Measurements from ENCODE around the gene GNAO1.
A peak's percentile ranks its signal among the peaks of the same experiment; 100 is the strongest.

The GNAO1 gene

DNA sequence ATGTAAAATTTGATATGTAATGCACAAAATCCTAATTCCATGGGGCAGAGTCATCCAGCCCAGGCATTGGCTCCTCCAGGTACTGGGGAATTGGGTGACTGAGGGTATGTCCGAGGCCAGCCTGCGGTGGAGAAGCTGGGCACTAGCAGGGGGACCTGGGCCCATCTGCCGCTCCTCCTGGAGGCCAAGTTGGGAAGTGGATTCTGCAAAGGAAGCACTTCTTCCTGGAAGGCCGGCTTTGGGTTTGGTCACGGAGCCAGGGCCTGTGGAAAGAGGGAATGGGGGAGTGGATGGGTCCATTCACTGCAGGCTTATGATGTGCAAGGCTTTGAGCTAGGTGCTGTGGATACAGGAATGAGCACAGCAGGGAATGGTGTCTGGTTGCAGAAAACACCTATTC is 85.8 kb downstream of the GNAO1 start:
- no peak overlapping the region for H3K27ac Mint-ChIP-seq
- no peak for DNase-seq
- H3K9me3 Mint-ChIP-seq = peaks cover 0 to 10% of the 10 kb centered on the region in 2 donors
- peaks cover 38% of the 10 kb centered on the region for H3K4me1 Mint-ChIP-seq
- peaks cover 19% of the 10 kb centered on the region for H3K27me3 Mint-ChIP-seq
- ATAC-seq = no peak
- H3K4me3 Mint-ChIP-seq = no peak overlapping the region

DNA sequence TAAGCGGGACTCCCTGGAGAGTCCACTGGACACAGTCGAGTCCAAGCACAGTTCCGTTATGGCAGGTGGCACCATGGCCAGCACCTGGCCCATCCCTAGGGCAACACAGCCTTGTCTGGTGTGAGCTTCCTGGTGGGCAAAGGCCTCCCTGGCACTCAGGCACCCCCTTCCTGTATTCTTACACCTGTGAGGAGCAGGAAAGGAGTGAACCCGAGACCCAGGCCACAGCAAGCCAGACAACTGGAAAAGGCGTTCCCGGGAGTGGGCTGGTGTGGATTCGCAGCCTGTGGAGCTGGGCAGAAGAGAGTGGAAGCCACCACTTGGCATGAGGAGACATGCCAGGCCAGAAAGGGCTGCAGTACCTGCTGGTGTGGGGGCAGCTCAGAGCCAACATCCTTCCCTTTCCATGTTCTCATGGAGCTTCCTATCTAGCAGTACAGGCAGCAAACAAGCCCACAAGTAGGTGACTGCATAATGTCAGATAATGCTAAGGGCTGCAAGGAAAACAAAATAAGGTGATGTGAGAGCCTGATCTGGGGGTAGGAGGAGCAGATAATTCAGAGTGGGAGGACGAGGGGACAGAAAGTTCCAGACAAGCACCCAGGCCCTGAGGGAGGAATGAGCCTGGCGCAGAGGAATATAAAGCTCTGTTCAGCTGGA is 87.0 kb downstream of the GNAO1 start:
- Mint-ChIP-seq H3K9me3 (peaks cover 0 to 10% of the 10 kb centered on the region in 2 donors), H3K4me1 (peaks cover 38% of the 10 kb centered on the region), H3K27ac (no peak overlapping the region), H3K4me3 (peak overlapping the region in 1 of 2 donors; percentile 56), H3K27me3 (peaks cover 19% of the 10 kb centered on the region)
- ATAC-seq (no peak), DNase-seq (no peak)

- H3K4me1 Mint-ChIP-seq = peaks cover 38% of the 10 kb centered on the region
Observed at GRCh38 chr16:56279132-56279531, 87.8 kb downstream of the GNAO1 start.

GRCh38 chr16:56279914-56280313 is 88.6 kb downstream of the GNAO1 start:
- H3K27ac Mint-ChIP-seq = no peak overlapping the region
- peaks cover 8% of the 10 kb centered on the region for H3K27me3 Mint-ChIP-seq
- H3K4me1 Mint-ChIP-seq = peaks cover 38% of the 10 kb centered on the region
- ATAC-seq (no peak), DNase-seq (no peak)
- H3K4me3 Mint-ChIP-seq = no peak overlapping the region
- no peaks in the 10 kb centered on the region for H3K9me3 Mint-ChIP-seq

More at GRCh38 chr16:56279132-56279531, 87.8 kb downstream of the GNAO1 start:
- DNase-seq (peak; percentile 67 to 75), ATAC-seq (peak; percentile 99)
- H3K27ac Mint-ChIP-seq = peak overlapping the region in 1 of 2 donors; percentile 50
- peaks cover 0 to 5% of the 10 kb centered on the region in 2 donors for H3K9me3 Mint-ChIP-seq
- H3K4me3 Mint-ChIP-seq = peak overlapping the region; percentile 26 to 56
- peaks cover 13% of the 10 kb centered on the region for H3K27me3 Mint-ChIP-seq

DNA sequence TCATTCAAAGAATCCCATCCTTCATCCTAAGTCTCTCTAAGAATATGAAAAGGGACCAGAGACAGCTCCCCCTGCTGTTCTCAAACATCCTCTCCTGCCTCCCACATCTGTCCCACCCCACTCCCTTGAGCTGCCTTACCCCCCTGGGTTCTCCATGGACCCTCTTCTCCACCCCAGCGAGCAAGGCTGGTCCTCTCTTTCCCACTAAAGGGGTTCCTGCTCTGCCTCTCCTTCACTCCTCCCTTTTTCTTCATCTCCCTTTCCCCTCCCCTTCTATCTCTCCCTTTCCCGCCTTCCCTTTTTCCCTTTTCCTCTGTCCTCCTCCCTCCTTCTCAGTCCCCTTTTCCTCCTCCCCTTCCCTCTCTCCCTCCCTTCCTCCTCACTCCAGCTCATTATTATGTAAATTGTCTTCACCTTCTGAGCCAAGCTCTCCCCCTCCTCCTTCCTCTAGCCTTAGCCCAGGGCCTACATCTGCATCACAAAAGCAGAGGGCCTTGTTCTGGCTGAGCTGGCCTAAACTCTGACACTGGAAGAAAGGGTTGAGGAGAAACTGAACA is 90.0 kb downstream of the GNAO1 start:
- Mint-ChIP-seq H3K27ac (no peak overlapping the region), H3K4me1 (peaks cover 43% of the 10 kb centered on the region), H3K27me3 (no peaks in the 10 kb centered on the region), H3K9me3 (no peaks in the 10 kb centered on the region), H3K4me3 (no peak overlapping the region)
- DNase-seq (no peak), ATAC-seq (no peak)

GRCh38 chr16:56282451-56282850 is 91.2 kb downstream of the GNAO1 start:
- no peak overlapping the region for H3K27ac Mint-ChIP-seq
- peaks cover 48% of the 10 kb centered on the region for H3K4me1 Mint-ChIP-seq
- no peak overlapping the region for H3K4me3 Mint-ChIP-seq
- H3K27me3 Mint-ChIP-seq = no peaks in the 10 kb centered on the region
- no peaks in the 10 kb centered on the region for H3K9me3 Mint-ChIP-seq
- DNase-seq (no peak), ATAC-seq (no peak)

GRCh38 chr16:56284521-56284920 is 93.2 kb downstream of the GNAO1 start:
- ATAC-seq (no peak), DNase-seq (no peak)
- Mint-ChIP-seq H3K27me3 (no peaks in the 10 kb centered on the region), H3K27ac (no peak overlapping the region), H3K9me3 (no peaks in the 10 kb centered on the region), H3K4me1 (peaks cover 33% of the 10 kb centered on the region), H3K4me3 (no peak overlapping the region)

DNA sequence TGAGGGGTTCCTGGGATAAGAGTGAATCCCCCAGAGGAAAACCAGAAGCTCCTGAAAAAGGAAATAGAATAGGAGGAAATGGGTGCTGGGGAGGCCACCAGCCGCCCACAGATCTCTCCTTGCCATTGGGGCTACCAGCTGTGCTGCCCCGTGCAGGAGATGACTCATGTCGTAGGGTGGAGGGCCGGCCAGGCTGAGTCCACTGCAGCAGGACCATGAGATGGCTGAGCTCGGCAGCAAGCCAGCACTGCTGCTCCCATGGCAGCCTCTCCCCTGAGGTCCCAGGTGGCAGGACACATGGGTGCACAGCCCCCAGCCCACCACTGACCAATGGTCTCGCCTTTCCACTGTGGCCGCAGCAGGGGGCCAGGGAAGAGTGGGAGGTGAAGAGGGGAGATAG is 95.5 kb downstream of the GNAO1 start:
- H3K27ac Mint-ChIP-seq = no peak overlapping the region
- ATAC-seq (no peak), DNase-seq (no peak)
- H3K9me3 Mint-ChIP-seq = no peaks in the 10 kb centered on the region
- no peaks in the 10 kb centered on the region for H3K27me3 Mint-ChIP-seq
- no peak overlapping the region for H3K4me3 Mint-ChIP-seq
- peaks cover 29% of the 10 kb centered on the region for H3K4me1 Mint-ChIP-seq

- ATAC-seq = peak; percentile 23
- Mint-ChIP-seq H3K27me3 (no peaks in the 10 kb centered on the region), H3K4me1 (peaks cover 29% of the 10 kb centered on the region), H3K27ac (no peak overlapping the region), H3K4me3 (no peak overlapping the region), H3K9me3 (no peaks in the 10 kb centered on the region)
- no peak for DNase-seq
Observed at GRCh38 chr16:56288019-56288418, 96.7 kb downstream of the GNAO1 start.

DNA sequence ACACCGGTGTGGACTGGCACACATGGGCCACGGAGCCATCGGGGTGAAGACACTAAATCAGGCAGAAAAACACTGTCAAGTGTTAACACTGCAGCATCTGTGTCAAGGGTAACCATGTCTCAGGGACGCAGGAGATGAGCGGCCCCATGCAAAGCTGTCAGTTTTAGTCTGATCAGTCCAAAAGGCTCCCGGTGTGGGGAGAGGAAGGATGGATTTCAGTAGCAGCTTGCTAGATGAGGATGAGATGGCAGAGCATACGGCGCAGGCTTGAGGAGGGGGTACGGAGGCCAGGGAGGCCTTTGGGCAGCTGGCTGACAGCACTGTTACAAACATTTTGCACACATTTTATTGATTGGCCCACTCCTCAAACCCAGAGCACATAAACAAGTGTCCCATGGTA is 98.1 kb downstream of the GNAO1 start:
- no peak for DNase-seq
- H3K27ac Mint-ChIP-seq = peak overlapping the region in 1 of 2 donors; percentile 71
- H3K4me3 Mint-ChIP-seq = no peak overlapping the region
- no peaks in the 10 kb centered on the region for H3K27me3 Mint-ChIP-seq
- no peak for ATAC-seq
- H3K9me3 Mint-ChIP-seq = no peaks in the 10 kb centered on the region
- peaks cover 29% of the 10 kb centered on the region for H3K4me1 Mint-ChIP-seq

DNA sequence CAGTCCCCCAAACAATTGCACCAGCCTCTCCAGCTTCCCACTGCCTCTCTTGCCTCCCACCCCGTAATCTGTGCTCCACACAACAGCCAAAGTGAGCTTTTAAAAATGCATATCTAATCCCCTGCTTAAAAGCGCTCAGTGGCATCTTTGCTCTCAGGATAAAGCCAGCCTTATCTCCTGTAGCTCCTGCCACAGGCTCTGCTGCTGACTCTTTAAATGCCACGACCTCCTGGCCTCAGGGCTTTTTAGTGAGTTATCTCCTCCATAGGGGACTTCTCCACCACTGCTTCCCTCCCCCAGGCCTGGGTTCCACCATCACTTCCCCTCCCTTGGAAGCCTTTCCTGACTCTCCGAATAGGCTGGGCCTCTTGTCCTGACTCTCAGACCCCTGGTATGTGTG is 98.6 kb downstream of the GNAO1 start:
- Mint-ChIP-seq H3K27me3 (no peaks in the 10 kb centered on the region), H3K4me1 (peaks cover 29% of the 10 kb centered on the region), H3K27ac (peak overlapping the region in 1 of 2 donors; percentile 71), H3K9me3 (no peaks in the 10 kb centered on the region), H3K4me3 (no peak overlapping the region)
- no peak for DNase-seq
- ATAC-seq = no peak

GRCh38 chr16:56294014-56294413 is 102.7 kb downstream of the GNAO1 start:
- ATAC-seq (no peak), DNase-seq (no peak)
- peaks cover 28% of the 10 kb centered on the region for H3K4me1 Mint-ChIP-seq
- no peaks in the 10 kb centered on the region for H3K9me3 Mint-ChIP-seq
- H3K4me3 Mint-ChIP-seq = no peak overlapping the region
- H3K27me3 Mint-ChIP-seq = peaks cover 26% of the 10 kb centered on the region
- no peak overlapping the region for H3K27ac Mint-ChIP-seq

DNA sequence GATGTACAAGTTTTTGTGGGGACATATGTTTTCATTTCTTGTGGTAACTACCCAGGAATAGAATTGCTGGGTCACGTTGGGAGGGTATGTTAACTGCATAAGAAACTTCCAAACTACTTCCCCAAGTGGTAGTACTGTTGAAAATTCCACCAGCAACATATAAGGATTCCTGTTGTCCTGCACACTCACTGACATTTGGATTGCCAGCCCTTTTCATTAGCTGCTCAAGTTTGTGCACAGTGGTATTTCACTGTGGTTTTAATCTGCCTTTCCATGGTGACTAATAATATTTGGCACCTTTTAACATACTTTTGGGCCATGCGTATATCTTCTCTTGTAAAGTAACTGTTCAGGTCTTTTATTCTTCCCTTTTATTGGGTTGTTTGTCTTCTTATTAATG is 103.3 kb downstream of the GNAO1 start:
- Mint-ChIP-seq H3K27ac (no peak overlapping the region), H3K4me3 (no peak overlapping the region), H3K9me3 (no peaks in the 10 kb centered on the region), H3K4me1 (peaks cover 28% of the 10 kb centered on the region), H3K27me3 (peaks cover 26% of the 10 kb centered on the region)
- DNase-seq = no peak
- no peak for ATAC-seq

DNA sequence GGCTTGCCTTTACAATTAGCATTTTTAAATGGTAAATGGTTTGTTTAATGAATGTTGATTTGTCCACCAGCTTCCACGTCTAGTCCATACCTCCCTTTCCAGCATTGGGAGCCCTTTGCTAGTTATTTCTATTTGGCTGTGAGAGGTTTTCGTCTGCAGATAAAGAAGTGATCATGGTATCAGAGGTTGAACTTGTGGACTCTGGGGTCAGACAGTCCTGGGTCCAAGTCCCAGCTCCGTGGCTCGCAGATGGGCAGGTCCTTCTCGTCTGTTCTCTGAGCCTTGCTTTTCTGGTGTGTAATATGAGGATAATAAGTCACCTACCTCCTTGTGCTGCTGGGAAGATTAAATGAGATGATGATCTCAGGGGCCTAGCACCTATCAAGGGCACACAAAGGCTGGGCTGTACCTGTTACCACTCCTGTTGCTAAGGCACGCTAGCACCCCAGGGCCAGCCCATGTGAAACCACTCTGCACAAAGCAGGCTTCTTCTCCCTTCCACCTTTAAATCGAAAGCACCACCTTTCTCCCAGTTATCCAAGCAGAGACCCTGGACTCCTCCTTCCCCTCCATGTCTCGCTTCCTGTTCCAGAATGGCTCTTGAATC is 103.9 kb downstream of the GNAO1 start:
- H3K9me3 Mint-ChIP-seq = no peaks in the 10 kb centered on the region
- ATAC-seq = no peak

GRCh38 chr16:56295739-56296527 is 104.6 kb downstream of the GNAO1 start:
- DNase-seq (no peak), ATAC-seq (no peak)
- peaks cover 26% of the 10 kb centered on the region for H3K27me3 Mint-ChIP-seq
- H3K4me3 Mint-ChIP-seq = no peak overlapping the region
- no peaks in the 10 kb centered on the region for H3K9me3 Mint-ChIP-seq
- no peak overlapping the region for H3K27ac Mint-ChIP-seq
- peaks cover 18% of the 10 kb centered on the region for H3K4me1 Mint-ChIP-seq

More for the DNA sequence above, 103.9 kb downstream of the GNAO1 start:
- Mint-ChIP-seq H3K27ac (no peak overlapping the region), H3K4me3 (no peak overlapping the region), H3K27me3 (peaks cover 26% of the 10 kb centered on the region), H3K4me1 (peaks cover 26% of the 10 kb centered on the region)
- DNase-seq = no peak

DNA sequence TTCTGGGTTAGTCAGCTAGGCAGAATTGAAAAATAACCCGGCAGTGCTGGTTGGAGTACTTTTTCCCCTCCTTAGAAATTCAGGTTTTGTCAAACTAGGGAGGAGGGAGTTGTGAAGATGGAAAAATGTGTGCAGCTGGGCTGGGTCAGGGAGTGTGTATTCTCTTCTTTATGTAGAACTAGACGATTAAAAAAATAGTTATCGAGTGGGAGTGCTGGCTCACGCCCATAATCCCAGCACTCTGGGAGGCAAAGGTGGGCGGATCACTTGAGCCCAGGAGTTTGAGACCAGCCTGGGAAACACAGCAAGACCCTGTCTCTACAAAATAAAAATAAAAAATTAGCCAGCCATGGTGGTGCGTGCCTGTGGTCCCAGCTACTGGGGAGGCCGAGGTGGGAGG is 106.4 kb downstream of the GNAO1 start:
- no peak overlapping the region for H3K27ac Mint-ChIP-seq

More for the DNA sequence above, 106.4 kb downstream of the GNAO1 start:
- ATAC-seq (no peak), DNase-seq (no peak)
- Mint-ChIP-seq H3K4me1 (peaks cover 28% of the 10 kb centered on the region), H3K9me3 (no peaks in the 10 kb centered on the region), H3K27me3 (peaks cover 28% of the 10 kb centered on the region), H3K4me3 (no peak overlapping the region)
